Adipocyte (in vitro differentiated cells): ENCODE measurements around the gene GPX4.
"Not testable (repeated sequence)": the region's sequence is repeated elsewhere in the genome, so short reads cannot be mapped to it uniquely, and the experiment has no call there.

Experiments used
- DNase-seq: peaks from one replicate; pipeline ENCODE4 v3.0.0-alpha.2; 2015; ENCODE audit warnings: low read depth
- H3K27me3 ChIP-seq: replicated peaks from 2 replicates; pipeline ENCODE4 v1.7.0; 2013; ENCODE audit warnings: mild to moderate bottlenecking, low read length, moderate library complexity; ENCODE audit not compliant: control insufficient read depth, insufficient read depth
- H3K36me3 ChIP-seq: 2 replicates; pipeline ENCODE4 v1.7.0; 2013; ENCODE audit warnings: low read length, mild to moderate bottlenecking, moderate library complexity; ENCODE audit not compliant: control insufficient read depth, insufficient read depth, severe bottlenecking
- H3K4me1 ChIP-seq: 2 replicates; pipeline ENCODE4 v1.7.0; 2013; ENCODE audit warnings: mild to moderate bottlenecking, low read length, moderate library complexity; ENCODE audit not compliant: control insufficient read depth, insufficient read depth
- H3K4me3 ChIP-seq: 2 replicates; pipeline ENCODE4 v1.7.0; 2013; ENCODE audit warnings: mild to moderate bottlenecking, low read length, moderate library complexity
- H3K9ac ChIP-seq: 2 replicates; pipeline ENCODE4 v1.7.0; 2013; ENCODE audit warnings: mild to moderate bottlenecking, low read length, moderate library complexity
- H3K9me3 ChIP-seq: 2 replicates; pipeline ENCODE4 v1.7.0; 2013; ENCODE audit warnings: mild to moderate bottlenecking, low read length, moderate library complexity; ENCODE audit not compliant: control insufficient read depth

GPX4 gene

GRCh38 chr19:1109032-1109551, 5.3 kb downstream of the GPX4 start:
- Histone ChIP-seq H3K9me3 (no peaks in the 10 kb centered on the region), H3K9ac (no peak overlapping the region), H3K4me3 (no peak overlapping the region), H3K27me3 (no peaks in the 10 kb centered on the region), H3K4me1 (peaks cover 15% of the 10 kb centered on the region), H3K36me3 (peaks cover 50% of the 10 kb centered on the region)
- DNase-seq = no peak

GRCh38 chr19:1109697-1110671, 6.2 kb downstream of the GPX4 start:
- Histone ChIP-seq H3K4me3 (no peak overlapping the region), H3K27me3 (no peaks in the 10 kb centered on the region), H3K36me3 (peaks cover 58% of the 10 kb centered on the region), H3K4me1 (peaks cover 15% of the 10 kb centered on the region), H3K9ac (no peak overlapping the region), H3K9me3 (no peaks in the 10 kb centered on the region)
- DNase-seq = no peak

- no peak for DNase-seq
Measured at GRCh38 chr19:1110809-1111640, 7.2 kb downstream of the GPX4 start.

GRCh38 chr19:1111641-1112267, 8.0 kb downstream of the GPX4 start:
- no peak overlapping the region for H3K4me3 ChIP-seq
- no peaks in the 10 kb centered on the region for H3K9me3 ChIP-seq
- peaks cover 61% of the 10 kb centered on the region for H3K36me3 ChIP-seq
- H3K9ac ChIP-seq = no peak overlapping the region
- H3K27me3 ChIP-seq = no peaks in the 10 kb centered on the region
- DNase-seq = no peak
- H3K4me1 ChIP-seq = peaks cover 7% of the 10 kb centered on the region

More at GRCh38 chr19:1110809-1111640, 7.2 kb downstream of the GPX4 start:
- H3K4me1 ChIP-seq = peaks cover 12% of the 10 kb centered on the region
- H3K36me3 ChIP-seq = peaks cover 61% of the 10 kb centered on the region
- H3K9me3 ChIP-seq = no peaks in the 10 kb centered on the region
- H3K9ac ChIP-seq = no peak overlapping the region
- H3K4me3 ChIP-seq = no peak overlapping the region
- H3K27me3 ChIP-seq = no peaks in the 10 kb centered on the region

GRCh38 chr19:1112268-1113029, 8.7 kb downstream of the GPX4 start:
- Histone ChIP-seq H3K4me1 (peaks cover 7% of the 10 kb centered on the region), H3K4me3 (no peak overlapping the region), H3K9me3 (no peaks in the 10 kb centered on the region), H3K36me3 (peaks cover 64% of the 10 kb centered on the region), H3K9ac (no peak overlapping the region), H3K27me3 (no peaks in the 10 kb centered on the region)
- peak; percentile 34 for DNase-seq

DNA sequence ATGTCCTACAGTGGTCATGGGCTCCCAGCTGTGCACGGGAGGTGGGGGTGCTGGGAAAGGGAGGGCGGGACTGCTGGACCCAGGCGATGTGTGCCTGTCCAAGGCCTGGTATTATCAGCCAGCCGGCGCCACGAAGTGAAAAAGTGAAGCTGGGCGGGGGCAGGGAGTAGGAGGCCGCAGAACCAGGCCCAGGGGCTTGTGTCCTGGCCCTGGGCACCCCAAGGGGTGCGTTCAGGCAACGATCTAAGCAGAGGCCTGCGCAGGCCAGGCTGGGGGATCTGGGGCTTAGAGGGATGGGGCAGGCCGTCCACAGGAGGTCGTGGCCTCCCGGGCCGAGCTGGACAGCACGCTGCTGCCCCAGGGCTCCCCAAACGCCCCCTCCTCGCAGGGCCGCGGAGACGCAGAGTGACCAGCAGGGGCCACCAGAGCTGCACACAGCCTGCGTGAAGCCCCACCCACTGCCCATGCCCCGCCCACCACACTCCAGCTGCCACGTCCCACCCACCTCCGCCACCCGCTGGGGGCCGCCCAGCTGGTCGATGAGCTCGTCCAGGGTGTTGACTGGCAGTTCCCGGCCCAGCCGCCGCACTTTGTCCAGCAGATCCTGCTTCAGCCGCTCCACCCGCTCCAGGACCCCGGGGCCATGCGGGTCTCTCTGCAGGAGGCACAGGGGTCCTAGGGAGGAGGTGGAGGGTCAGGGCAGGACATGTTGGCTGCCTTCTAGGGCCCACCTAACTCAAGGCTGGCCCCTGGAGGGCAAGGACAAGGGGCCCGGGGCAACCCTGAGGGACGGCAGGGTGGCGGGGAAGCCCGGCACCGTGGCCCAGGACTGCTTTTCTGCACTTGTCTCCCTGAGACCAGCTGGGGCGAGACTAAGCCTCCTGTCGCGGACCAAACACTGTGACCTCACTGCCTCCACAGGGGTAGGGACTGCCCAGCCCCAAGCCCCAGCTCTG, 9.5 kb downstream of the GPX4 start:
- Histone ChIP-seq H3K36me3 (peaks cover 73% of the 10 kb centered on the region), H3K4me3 (no peak overlapping the region), H3K27me3 (no peaks in the 10 kb centered on the region), H3K9ac (peak overlapping the region; percentile 80), H3K9me3 (no peaks in the 10 kb centered on the region), H3K4me1 (peaks cover 7% of the 10 kb centered on the region)
- peak; percentile 96 for DNase-seq

- no peak for DNase-seq
- Histone ChIP-seq H3K9me3 (no peaks in the 10 kb centered on the region), H3K4me1 (peaks cover 7% of the 10 kb centered on the region), H3K9ac (peak overlapping the region; percentile 80), H3K36me3 (peaks cover 76% of the 10 kb centered on the region), H3K4me3 (no peak overlapping the region), H3K27me3 (no peaks in the 10 kb centered on the region)
Measured at GRCh38 chr19:1113986-1114483, 10.2 kb downstream of the GPX4 start.

- H3K4me1 ChIP-seq, H3K9me3 ChIP-seq, H3K27me3 ChIP-seq, H3K4me3 ChIP-seq, DNase-seq, H3K9ac ChIP-seq: not testable (repeated sequence)
- peaks cover 80% of the 10 kb centered on the region for H3K36me3 ChIP-seq
Measured at GRCh38 chr19:1114728-1115127, 10.9 kb downstream of the GPX4 start.

GRCh38 chr19:1115646-1116420, 12.0 kb downstream of the GPX4 start:
- Histone ChIP-seq H3K36me3 (peaks cover 84% of the 10 kb centered on the region), H3K9ac (no peak overlapping the region), H3K4me3 (no peak overlapping the region), H3K27me3 (no peaks in the 10 kb centered on the region), H3K9me3 (no peaks in the 10 kb centered on the region), H3K4me1 (peaks cover 7% of the 10 kb centered on the region)
- DNase-seq = no peak
